Hepatocyte (in vitro differentiated cells): ENCODE measurements around the gene S100Z.
"Not testable (repeated sequence)": the region's sequence is repeated elsewhere in the genome, so short reads cannot be mapped to it uniquely, and the experiment has no call there.

Experiments used
- EZH2 ChIP-seq: fragments of 200-600 bp; sonication (generic); IDR thresholded peaks from 2 replicates; pipeline ENCODE4 v1.6.1; 2016; ENCODE audit warnings: antibody characterized with exemption, mild to moderate bottlenecking, borderline replicate concordance
- EZH2phosphoT487 ChIP-seq: fragments of 200-600 bp; sonication (generic); IDR thresholded peaks from one replicate; pipeline ENCODE4 v1.6.1; 2018; ENCODE audit warnings: antibody characterized with exemption, mild to moderate bottlenecking, low read depth, moderate library complexity; ENCODE audit not compliant: unreplicated experiment, severe bottlenecking
- TF ChIP-seq, protein P1 (sequence below): fragments of 200-600 bp; sonication (generic); IDR thresholded peaks from 2 replicates; pipeline ENCODE4 v1.5.1; 2016; ENCODE audit warnings: antibody characterized with exemption, mild to moderate bottlenecking; ENCODE audit not compliant: poor library complexity

DNA sequence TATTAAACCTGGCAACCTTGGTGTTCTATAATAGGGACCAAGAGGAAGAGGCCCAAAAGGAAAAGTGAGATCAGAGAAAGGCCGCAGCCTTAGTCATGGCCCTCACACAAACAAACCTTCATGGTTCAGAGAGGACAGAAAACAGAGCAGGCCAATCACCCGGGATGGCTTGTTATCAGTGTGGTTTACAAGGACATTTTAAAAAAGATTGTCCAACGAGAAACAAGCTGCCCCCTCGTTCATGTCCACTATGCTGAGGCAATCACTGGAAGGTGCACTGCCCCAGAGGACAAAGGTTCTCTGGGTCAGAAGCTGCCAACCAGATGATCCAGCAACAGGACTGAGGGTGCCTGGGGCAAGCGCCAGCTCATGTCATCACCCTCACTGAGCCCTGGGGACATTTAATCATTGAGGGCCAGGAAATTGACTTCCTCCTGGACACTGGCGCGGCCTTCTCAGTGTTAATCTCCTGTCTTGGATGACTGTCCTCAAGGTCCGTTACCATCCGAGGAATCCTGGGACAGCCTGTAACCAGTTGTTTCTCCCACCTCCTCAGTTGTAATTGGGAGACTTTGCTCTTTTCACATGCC, 60.6 kb downstream of the S100Z start:
- TF ChIP-seq, protein P1, sequence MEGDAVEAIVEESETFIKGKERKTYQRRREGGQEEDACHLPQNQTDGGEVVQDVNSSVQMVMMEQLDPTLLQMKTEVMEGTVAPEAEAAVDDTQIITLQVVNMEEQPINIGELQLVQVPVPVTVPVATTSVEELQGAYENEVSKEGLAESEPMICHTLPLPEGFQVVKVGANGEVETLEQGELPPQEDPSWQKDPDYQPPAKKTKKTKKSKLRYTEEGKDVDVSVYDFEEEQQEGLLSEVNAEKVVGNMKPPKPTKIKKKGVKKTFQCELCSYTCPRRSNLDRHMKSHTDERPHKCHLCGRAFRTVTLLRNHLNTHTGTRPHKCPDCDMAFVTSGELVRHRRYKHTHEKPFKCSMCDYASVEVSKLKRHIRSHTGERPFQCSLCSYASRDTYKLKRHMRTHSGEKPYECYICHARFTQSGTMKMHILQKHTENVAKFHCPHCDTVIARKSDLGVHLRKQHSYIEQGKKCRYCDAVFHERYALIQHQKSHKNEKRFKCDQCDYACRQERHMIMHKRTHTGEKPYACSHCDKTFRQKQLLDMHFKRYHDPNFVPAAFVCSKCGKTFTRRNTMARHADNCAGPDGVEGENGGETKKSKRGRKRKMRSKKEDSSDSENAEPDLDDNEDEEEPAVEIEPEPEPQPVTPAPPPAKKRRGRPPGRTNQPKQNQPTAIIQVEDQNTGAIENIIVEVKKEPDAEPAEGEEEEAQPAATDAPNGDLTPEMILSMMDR = not testable (repeated sequence)
- TF ChIP-seq EZH2, EZH2phosphoT487: not testable (repeated sequence)
